Duodenal mucosa (tissue), 2 donors: Measurements from ENCODE around the gene PPRC1.

Experiments used
- H3K27ac ChIP-seq: one replicate; pipeline ENCODE4 v1.7.0; 2013; ENCODE audit warnings: low read depth, low read length
- H3K27me3 ChIP-seq, 2 donors: one replicate each; pipeline ENCODE4 v1.7.0; 2013; ENCODE audit warnings: low read length in 2 of 2, control low read depth in 1 of 2; ENCODE audit not compliant: insufficient read depth in 2 of 2, control insufficient read depth in 1 of 2
- H3K36me3 ChIP-seq, 2 donors: one replicate each; pipeline ENCODE4 v1.7.0; 2013; ENCODE audit warnings: low read length in 2 of 2, control low read depth in 1 of 2; ENCODE audit not compliant: insufficient read depth in 2 of 2, control insufficient read depth in 1 of 2
- H3K4me1 ChIP-seq, 2 donors: one replicate each; pipeline ENCODE4 v1.7.0; 2013; ENCODE audit warnings: low read length in 2 of 2, control low read depth in 1 of 2; ENCODE audit not compliant: insufficient read depth in 2 of 2, control insufficient read depth in 1 of 2
- H3K4me3 ChIP-seq, 2 donors: one replicate each; pipeline ENCODE4 v1.7.0; 2013; ENCODE audit warnings: low read length in 2 of 2, low read depth in 1 of 2
- H3K9ac ChIP-seq, 2 donors: one replicate each; pipeline ENCODE4 v1.7.0; 2013; ENCODE audit warnings: low read length in 2 of 2, low read depth in 1 of 2
- H3K9me3 ChIP-seq, 2 donors: one replicate each; pipeline ENCODE4 v1.7.0; 2013; ENCODE audit warnings: low read length in 2 of 2, control low read depth in 1 of 2; ENCODE audit not compliant: control insufficient read depth in 1 of 2

PPRC1 gene

GRCh38 chr10:102146971-102147428, 14.2 kb downstream of the PPRC1 start:
- no peaks in the 10 kb centered on the region for H3K9me3 ChIP-seq
- peaks cover 5 to 7% of the 10 kb centered on the region in 2 donors for H3K4me1 ChIP-seq
- no peaks in the 10 kb centered on the region for H3K27me3 ChIP-seq
- no peak overlapping the region for H3K9ac ChIP-seq
- H3K27ac ChIP-seq = no peak overlapping the region
- peaks cover 26 to 51% of the 10 kb centered on the region in 2 donors for H3K36me3 ChIP-seq
- no peak overlapping the region for H3K4me3 ChIP-seq

GRCh38 chr10:102147561-102147960, 14.7 kb downstream of the PPRC1 start:
- Histone ChIP-seq H3K27me3 (no peaks in the 10 kb centered on the region), H3K4me1 (peaks cover 6 to 7% of the 10 kb centered on the region in 2 donors), H3K9me3 (no peaks in the 10 kb centered on the region), H3K9ac (no peak overlapping the region), H3K4me3 (no peak overlapping the region), H3K27ac (no peak overlapping the region), H3K36me3 (peaks cover 26 to 48% of the 10 kb centered on the region in 2 donors)

- H3K36me3 ChIP-seq = peaks cover 26 to 41% of the 10 kb centered on the region in 2 donors
- no peak overlapping the region for H3K9ac ChIP-seq
- H3K9me3 ChIP-seq = no peaks in the 10 kb centered on the region
These were observed 15.4 kb downstream of the PPRC1 start for GRCh38 chr10:102148275-102148674.

GRCh38 chr10:102150970-102151773, 18.3 kb downstream of the PPRC1 start:
- H3K9ac ChIP-seq = peak overlapping the region; percentile 39 to 61
- H3K27me3 ChIP-seq = no peaks in the 10 kb centered on the region
- H3K36me3 ChIP-seq = peaks cover 12 to 40% of the 10 kb centered on the region in 2 donors
- H3K4me3 ChIP-seq = peak overlapping the region; percentile 95 to 96
- H3K9me3 ChIP-seq = no peaks in the 10 kb centered on the region
- peak overlapping the region; percentile 59 for H3K27ac ChIP-seq
- peaks cover 14 to 22% of the 10 kb centered on the region in 2 donors for H3K4me1 ChIP-seq

More at GRCh38 chr10:102148275-102148674, 15.4 kb downstream of the PPRC1 start:
- Histone ChIP-seq H3K4me3 (no peak overlapping the region), H3K27me3 (no peaks in the 10 kb centered on the region), H3K4me1 (peaks cover 12% of the 10 kb centered on the region in 2 donors), H3K27ac (no peak overlapping the region)

- Histone ChIP-seq H3K4me3 (peak within 1 kb of the TSS; percentile 95 to 96), H3K36me3 (peaks cover 12 to 45% of the 10 kb centered on the region in 2 donors), H3K27me3 (no peaks in the 10 kb centered on the region), H3K9ac (peak within 1 kb of the TSS; percentile 71 to 74), H3K9me3 (no peaks in the 10 kb centered on the region), H3K27ac (peak within 1 kb of the TSS; percentile 78), H3K4me1 (peaks cover 14 to 22% of the 10 kb centered on the region in 2 donors)
These were observed 19.1 kb downstream of the PPRC1 start, which contains the start of gene NOLC1 for GRCh38 chr10:102151774-102152544. Gene NOLC1, plus strand, starts transcription at chr10:102152389. Its CDS starts 22 bp downstream, at chr10:102152411.

- peak overlapping the region; percentile 71 to 74 for H3K9ac ChIP-seq
- peak overlapping the region; percentile 95 to 96 for H3K4me3 ChIP-seq
- peak overlapping the region; percentile 78 for H3K27ac ChIP-seq
- H3K36me3 ChIP-seq = peaks cover 16 to 45% of the 10 kb centered on the region in 2 donors
- H3K9me3 ChIP-seq = no peaks in the 10 kb centered on the region
- H3K27me3 ChIP-seq = no peaks in the 10 kb centered on the region
- peaks cover 14 to 22% of the 10 kb centered on the region in 2 donors for H3K4me1 ChIP-seq
These were observed 19.7 kb downstream of the PPRC1 start for GRCh38 chr10:102152545-102152890.

- H3K9ac ChIP-seq = peak overlapping the region; percentile 71 to 74
- peaks cover 21 to 45% of the 10 kb centered on the region in 2 donors for H3K36me3 ChIP-seq
- peak overlapping the region; percentile 95 to 96 for H3K4me3 ChIP-seq
- H3K9me3 ChIP-seq = no peaks in the 10 kb centered on the region
- peaks cover 14 to 22% of the 10 kb centered on the region in 2 donors for H3K4me1 ChIP-seq
- H3K27me3 ChIP-seq = no peaks in the 10 kb centered on the region
- no peak overlapping the region for H3K27ac ChIP-seq
These were observed 20.3 kb downstream of the PPRC1 start for GRCh38 chr10:102153093-102153620.

- Histone ChIP-seq H3K4me3 (no peak overlapping the region), H3K27me3 (no peaks in the 10 kb centered on the region), H3K4me1 (peaks cover 14 to 22% of the 10 kb centered on the region in 2 donors), H3K36me3 (peaks cover 22 to 47% of the 10 kb centered on the region in 2 donors), H3K9ac (no peak overlapping the region), H3K27ac (no peak overlapping the region), H3K9me3 (no peaks in the 10 kb centered on the region)
These were observed 21.8 kb downstream of the PPRC1 start for GRCh38 chr10:102154466-102155116.

GRCh38 chr10:102157224-102157623, 24.4 kb downstream of the PPRC1 start:
- peaks cover 7 to 17% of the 10 kb centered on the region in 2 donors for H3K4me1 ChIP-seq
- H3K4me3 ChIP-seq = no peak overlapping the region
- H3K9me3 ChIP-seq = no peaks in the 10 kb centered on the region
- no peak overlapping the region for H3K27ac ChIP-seq
- peaks cover 35 to 74% of the 10 kb centered on the region in 2 donors for H3K36me3 ChIP-seq
- H3K27me3 ChIP-seq = no peaks in the 10 kb centered on the region
- H3K9ac ChIP-seq = no peak overlapping the region
